ENCODE measurements around the gene FOXI2. TPM values are rescaled to one million over a fixed set of nuclear protein-coding genes. Genes with fewer than 3 reads are reported as not detected.

The FOXI2 gene
- total and polyA plus RNA-seq, 2 of the 4 experiments (the other 2 are of a cell fraction): not detected

DNA sequence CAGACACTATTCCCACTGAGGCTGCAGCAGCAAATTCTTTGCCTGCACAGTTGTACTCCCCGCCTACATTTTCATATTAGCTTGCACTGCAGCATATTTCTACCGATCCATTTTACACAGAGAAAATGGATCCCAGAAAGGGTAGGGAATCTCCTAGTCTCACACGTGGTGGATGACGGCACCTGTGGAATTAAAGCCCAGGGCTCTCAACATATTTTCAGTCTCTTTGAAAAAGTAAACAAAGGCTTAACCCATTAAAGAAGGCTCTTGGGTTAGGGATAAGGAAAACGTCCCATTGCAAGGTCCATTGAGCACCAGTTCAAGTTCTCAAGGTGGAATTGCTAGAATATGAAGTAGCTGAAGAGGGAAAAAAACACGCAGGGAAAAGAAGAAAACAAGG is 49.4 kb upstream of the FOXI2 start:
- H2AK9ac ChIP-seq (replicated peaks; ENCODE audit: low read depth, low read length, poor library complexity): no peak overlapping the region
- H4K91ac ChIP-seq (ENCODE audit: insufficient read depth, low read depth, low read length): no peak overlapping the region
- no peak overlapping the region for H4K5ac ChIP-seq (ENCODE audit: low read depth, low read length)
- POLR2A ChIA-PET (ENCODE audit: unreplicated experiment): no interaction called here
- dilution Hi-C loops (cut with HindIII; ENCODE audit: low sequenced_read_pairs, unreplicated experiment) (no loop called here), in situ Hi-C loops (cut with MboI; ENCODE audit: low sequenced_read_pairs) (no loop called here), intact Hi-C loops (cut with micrococcal nuclease) (no loop called here)
- no peak overlapping the region for H3K18ac ChIP-seq (ENCODE audit: low read depth, low read length)
- TF ChIP-seq CHD1 (IDR thresholded peaks at IDR 0.05; ENCODE audit: low read depth, low read length): no peak
- no peak for TF ChIP-seq MAZ (IDR thresholded peaks at IDR 0.05; ENCODE audit: borderline replicate concordance, low read depth, low read length)
- no peak for TF ChIP-seq CEBPB (IDR thresholded peaks at IDR 0.05; ENCODE audit: low read depth, low read length)
- no peak for TF ChIP-seq ELK1 (IDR thresholded peaks at IDR 0.05; ENCODE audit: borderline replicate concordance, low read depth, low read length)
- TF ChIP-seq, protein P1, sequence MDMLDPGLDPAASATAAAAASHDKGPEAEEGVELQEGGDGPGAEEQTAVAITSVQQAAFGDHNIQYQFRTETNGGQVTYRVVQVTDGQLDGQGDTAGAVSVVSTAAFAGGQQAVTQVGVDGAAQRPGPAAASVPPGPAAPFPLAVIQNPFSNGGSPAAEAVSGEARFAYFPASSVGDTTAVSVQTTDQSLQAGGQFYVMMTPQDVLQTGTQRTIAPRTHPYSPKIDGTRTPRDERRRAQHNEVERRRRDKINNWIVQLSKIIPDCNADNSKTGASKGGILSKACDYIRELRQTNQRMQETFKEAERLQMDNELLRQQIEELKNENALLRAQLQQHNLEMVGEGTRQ (IDR thresholded peaks at IDR 0.05; ENCODE audit: low read depth, low read length): no peak
- TF ChIP-seq RAD21 (IDR thresholded peaks at IDR 0.05; ENCODE audit: low read length): no peak
- TF ChIP-seq MXI1 (IDR thresholded peaks at IDR 0.05; ENCODE audit: borderline replicate concordance, low read depth, low read length): no peak
- TF ChIP-seq FOS (IDR thresholded peaks at IDR 0.05; ENCODE audit: low read depth, low read length): no peak
- no peak for TF ChIP-seq MAFK (IDR thresholded peaks at IDR 0.05; ENCODE audit: low read depth, low read length)
- TF ChIP-seq RCOR1 (IDR thresholded peaks at IDR 0.05; ENCODE audit: insufficient replicate concordance, low read length): no peak
- TF ChIP-seq SMC3 (IDR thresholded peaks at IDR 0.05; ENCODE audit: low read depth, low read length): no peak
- TF ChIP-seq RFX5 (IDR thresholded peaks at IDR 0.05; ENCODE audit: low read depth, low read length): no peak
- no peak for TF ChIP-seq POLR2A (IDR thresholded peaks at IDR 0.05; ENCODE audit: low read depth, low read length)
- TF ChIP-seq BHLHE40 (IDR thresholded peaks at IDR 0.05; ENCODE audit: low read depth, low read length): no peak
- H3K14ac ChIP-seq (replicated peaks; ENCODE audit: low read depth, low read length): no peak overlapping the region
- peaks cover 15% of the 10 kb centered on the region for H3K9me3 ChIP-seq (ENCODE audit: control insufficient read depth, insufficient read depth, low read length)
- no peak overlapping the region for H3K4me2 ChIP-seq (ENCODE audit: low read depth, low read length)
- no peak overlapping the region for H3K4ac ChIP-seq (ENCODE audit: low read depth, low read length)
- H3K27me3 ChIP-seq (ENCODE audit: control insufficient read depth, insufficient read depth, low read length): no peaks in the 10 kb centered on the region
- H3K4me1 ChIP-seq (ENCODE audit: control insufficient read depth, insufficient read depth, low read length): no peaks in the 10 kb centered on the region
- no peak overlapping the region for H2BK15ac ChIP-seq (ENCODE audit: low read depth, low read length)
- H3K36me3 ChIP-seq (ENCODE audit: control insufficient read depth, insufficient read depth, low read length): no peaks in the 10 kb centered on the region
- H2BK20ac ChIP-seq (ENCODE audit: low read depth, low read length): no peak overlapping the region
- H3K56ac ChIP-seq (ENCODE audit: extremely low read depth, insufficient read depth, low read length): no peak overlapping the region
- H4K8ac ChIP-seq (ENCODE audit: low read depth in 2 of 2, low read length in 2 of 2): no peak overlapping the region
- no peak overlapping the region for H2AFZ ChIP-seq (replicated peaks; ENCODE audit: low read length, poor library complexity)
- ATAC-seq (ENCODE audit: low read depth) (no peak), DNase-seq (no peak)
- no peak overlapping the region for H3K23ac ChIP-seq (ENCODE audit: low read depth, low read length)
- 22% methylated on average over 1 of the region's 6 CpGs; no CpG with 5 or more reads in 1 of the 2 experiments for WGBS, 2 experiments (ENCODE audit: extremely low coverage in 2 of 2, insufficient read length in 1 of 2)
- no peak overlapping the region for H3K27ac ChIP-seq (ENCODE audit: insufficient read depth, low read length)
- BruUV-seq (replicated peaks): no TSS peak
- CTCF ChIA-PET: no interaction called here
- no peak overlapping the region for H3K4me3 ChIP-seq (ENCODE audit: insufficient read depth, low read depth, low read length)
- H2BK5ac ChIP-seq (ENCODE audit: low read depth, low read length, poor library complexity, severe bottlenecking): no peak overlapping the region
- no peaks in the 10 kb centered on the region for H3K9me1 ChIP-seq (ENCODE audit: insufficient read depth, low read length)
- H3K79me1 ChIP-seq (ENCODE audit: low read depth in 1 of 2, low read length in 2 of 2): no peaks in the 10 kb centered on the region
- no peak overlapping the region for H2BK120ac ChIP-seq (ENCODE audit: low read depth, low read length)
- no peaks in the 10 kb centered on the region for H4K20me1 ChIP-seq (ENCODE audit: insufficient read depth, low read length)
- no peak overlapping the region for H2AK5ac ChIP-seq (ENCODE audit: low read depth, low read length)
- H3K9ac ChIP-seq (ENCODE audit: low read depth, low read length): no peak overlapping the region
